ENCODE measurements around the gene MYO7A. TPM values are rescaled to one million over a fixed set of nuclear protein-coding genes. Genes with fewer than 3 reads are reported as not detected.
A peak's percentile ranks its signal among the peaks of the same experiment; 100 is the strongest.

Gene MYO7A
- polyA plus RNA-seq, 1 donor = 4.0 TPM

GRCh38 chr11:77213589-77214428 lies 85.8 kb downstream of the MYO7A start:
- no peak for DNase-seq (ENCODE audit: low read depth)

GRCh38 chr11:77214557-77214956 lies 86.5 kb downstream of the MYO7A start:
- no peak for DNase-seq (ENCODE audit: low read depth)

GRCh38 chr11:77215106-77215505 lies 87.1 kb downstream of the MYO7A start:
- DNase-seq (ENCODE audit: low read depth) = no peak

- no peak for DNase-seq (ENCODE audit: low read depth)
These were observed 89.1 kb downstream of the MYO7A start for GRCh38 chr11:77217156-77217555.

GRCh38 chr11:77223797-77224196 lies 95.8 kb downstream of the MYO7A start:
- DNase-seq (ENCODE audit: low read depth) = no peak

- DNase-seq (ENCODE audit: low read depth) = no peak
These were observed 103.0 kb downstream of the MYO7A start for GRCh38 chr11:77230878-77231605.

- DNase-seq (ENCODE audit: low read depth) = no peak
These were observed 103.8 kb downstream of the MYO7A start for GRCh38 chr11:77231800-77232199.

GRCh38 chr11:77232242-77232641 lies 104.2 kb downstream of the MYO7A start:
- DNase-seq (ENCODE audit: low read depth) = no peak

- no peak for DNase-seq (ENCODE audit: low read depth)
These were observed 105.0 kb downstream of the MYO7A start for GRCh38 chr11:77233011-77233410.

- no peak for DNase-seq (ENCODE audit: low read depth)
These were observed 108.9 kb downstream of the MYO7A start for GRCh38 chr11:77236901-77237300.

- DNase-seq (ENCODE audit: low read depth) = peak; percentile 25
These were observed 116.4 kb downstream of the MYO7A start for GRCh38 chr11:77244277-77245027.

- DNase-seq (ENCODE audit: low read depth) = no peak
These were observed 121.4 kb downstream of the MYO7A start for GRCh38 chr11:77249427-77249826.

GRCh38 chr11:77250881-77251640 lies 123.0 kb downstream of the MYO7A start:
- DNase-seq (ENCODE audit: low read depth) = no peak

- no peak for DNase-seq (ENCODE audit: low read depth)
These were observed 124.7 kb downstream of the MYO7A start for GRCh38 chr11:77252555-77253270.

GRCh38 chr11:77253690-77254089 lies 125.6 kb downstream of the MYO7A start:
- DNase-seq (ENCODE audit: low read depth) = no peak

GRCh38 chr11:77259641-77260040 lies 131.6 kb downstream of the MYO7A start:
- peak; percentile 24 for DNase-seq (ENCODE audit: low read depth)

- DNase-seq (ENCODE audit: low read depth) = no peak
These were observed 134.8 kb downstream of the MYO7A start for GRCh38 chr11:77262803-77263202.

Measured in forelimb muscle (tissue), 1 donor.